Retina (tissue), 1 donor: ENCODE results near the gene CCDC187.
"Not testable (repeated sequence)": the region's sequence is repeated elsewhere in the genome, so short reads cannot be mapped to it uniquely, and the experiment has no call there.

Source experiments
- DNase-seq: peaks from one replicate; pipeline ENCODE4 v3.0.0-alpha.2; 2016

Gene CCDC187

GRCh38 chr9:136283291-136284235 lies 20.3 kb downstream of the CCDC187 start:
- peak; percentile 89 for DNase-seq

- no peak for DNase-seq
These were observed 21.5 kb downstream of the CCDC187 start for GRCh38 chr9:136282272-136282861.

GRCh38 chr9:136281421-136282271 lies 22.2 kb downstream of the CCDC187 start:
- no peak for DNase-seq

GRCh38 chr9:136280535-136281315 lies 23.2 kb downstream of the CCDC187 start:
- no peak for DNase-seq

- no peak for DNase-seq
These were observed 24.4 kb downstream of the CCDC187 start for GRCh38 chr9:136279471-136279870.

- DNase-seq: no peak
These were observed 25.0 kb downstream of the CCDC187 start for GRCh38 chr9:136278894-136279293.

GRCh38 chr9:136278221-136278620 lies 25.7 kb downstream of the CCDC187 start:
- DNase-seq: no peak

GRCh38 chr9:136277746-136278145 lies 26.1 kb downstream of the CCDC187 start:
- DNase-seq: no peak

- no peak for DNase-seq
These were observed 27.2 kb downstream of the CCDC187 start for GRCh38 chr9:136276716-136277115.

GRCh38 chr9:136275655-136276429 lies 28.1 kb downstream of the CCDC187 start:
- DNase-seq: no peak

GRCh38 chr9:136274786-136275654 lies 28.9 kb downstream of the CCDC187 start:
- no peak for DNase-seq

- no peak for DNase-seq
These were observed 29.7 kb downstream of the CCDC187 start for GRCh38 chr9:136273921-136274785.

- DNase-seq: no peak
These were observed 30.5 kb downstream of the CCDC187 start for GRCh38 chr9:136273244-136273865.

- DNase-seq: no peak
These were observed 33.7 kb downstream of the CCDC187 start for GRCh38 chr9:136270173-136270705.

- DNase-seq: peak; percentile 73
These were observed 35.2 kb downstream of the CCDC187 start for GRCh38 chr9:136268735-136269134.

- DNase-seq: peak; percentile 71
These were observed 35.6 kb downstream of the CCDC187 start for GRCh38 chr9:136268318-136268717.

- peak; percentile 77 for DNase-seq
These were observed 36.4 kb downstream of the CCDC187 start for GRCh38 chr9:136267261-136268111.

- DNase-seq: not testable (repeated sequence)
These were observed 37.3 kb downstream of the CCDC187 start for GRCh38 chr9:136266641-136267040.
